ENCODE data around the gene LNX2.
A peak's percentile ranks its signal among the peaks of the same experiment; 100 is the strongest.

Gene LNX2

GRCh38 chr13:27605610-27606200, 14.6 kb downstream of the LNX2 start:
- DNase-seq (ENCODE audit: low read depth): no peak

DNA sequence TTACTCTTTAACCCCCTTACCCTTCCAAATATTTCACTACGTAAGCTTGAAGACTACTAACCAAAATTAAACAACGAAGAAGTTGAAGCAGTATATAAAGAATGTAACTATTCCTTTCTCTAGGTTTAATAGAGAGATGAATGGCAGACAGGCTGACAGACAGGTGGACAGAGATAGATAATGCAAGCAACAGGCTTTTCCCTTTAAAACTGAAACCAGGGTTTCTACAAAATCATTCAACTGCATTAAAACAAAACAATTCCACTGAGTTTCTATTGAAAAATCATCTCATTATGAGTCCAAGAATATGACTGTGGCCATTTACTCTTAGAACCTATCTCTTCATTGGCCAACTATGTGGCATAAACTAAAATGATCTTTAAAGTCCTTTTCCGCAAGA, 15.2 kb downstream of the LNX2 start:
- no peak for DNase-seq (ENCODE audit: low read depth)

DNA sequence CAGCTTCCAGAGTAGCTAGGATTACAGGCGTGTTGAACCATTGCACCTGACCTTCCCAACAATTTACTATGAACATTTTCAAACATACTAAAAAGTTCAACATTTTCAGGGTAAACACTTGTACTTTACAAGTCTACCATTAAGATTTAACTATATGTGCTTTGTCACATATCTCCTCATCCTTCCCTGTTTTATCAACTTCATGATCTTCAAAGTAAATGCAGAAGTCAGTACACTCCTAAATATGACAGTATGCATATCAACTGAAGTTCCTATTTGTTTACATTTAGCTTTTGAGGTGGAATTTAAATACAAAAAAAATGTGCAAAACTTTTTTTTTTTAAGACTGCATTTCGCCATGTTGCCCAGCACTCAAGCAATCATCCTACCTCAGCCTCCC, 18.5 kb downstream of the LNX2 start:
- no peak for DNase-seq (ENCODE audit: low read depth)

DNA sequence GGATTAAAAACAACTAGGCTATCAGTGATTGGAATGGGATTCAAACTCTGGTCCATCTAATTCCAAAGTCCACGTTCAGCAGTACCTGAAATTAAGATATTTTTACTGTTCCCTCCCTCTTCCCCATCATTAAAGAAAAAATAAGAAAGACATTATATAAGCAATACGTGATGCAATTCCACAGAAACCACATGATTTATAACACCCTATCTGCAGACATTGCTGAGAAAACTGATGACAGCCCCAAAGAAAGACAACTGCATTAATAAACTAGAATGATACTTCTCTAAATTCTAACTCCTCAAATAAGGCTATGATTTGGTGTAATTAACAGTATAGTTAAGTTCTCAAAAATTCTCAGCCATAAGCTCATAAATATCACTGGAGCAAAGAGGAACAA, 19.1 kb downstream of the LNX2 start:
- no peak for DNase-seq (ENCODE audit: low read depth)

- no peak for DNase-seq (ENCODE audit: low read depth)
Measured at GRCh38 chr13:27600711-27601110, 19.6 kb downstream of the LNX2 start.

DNA sequence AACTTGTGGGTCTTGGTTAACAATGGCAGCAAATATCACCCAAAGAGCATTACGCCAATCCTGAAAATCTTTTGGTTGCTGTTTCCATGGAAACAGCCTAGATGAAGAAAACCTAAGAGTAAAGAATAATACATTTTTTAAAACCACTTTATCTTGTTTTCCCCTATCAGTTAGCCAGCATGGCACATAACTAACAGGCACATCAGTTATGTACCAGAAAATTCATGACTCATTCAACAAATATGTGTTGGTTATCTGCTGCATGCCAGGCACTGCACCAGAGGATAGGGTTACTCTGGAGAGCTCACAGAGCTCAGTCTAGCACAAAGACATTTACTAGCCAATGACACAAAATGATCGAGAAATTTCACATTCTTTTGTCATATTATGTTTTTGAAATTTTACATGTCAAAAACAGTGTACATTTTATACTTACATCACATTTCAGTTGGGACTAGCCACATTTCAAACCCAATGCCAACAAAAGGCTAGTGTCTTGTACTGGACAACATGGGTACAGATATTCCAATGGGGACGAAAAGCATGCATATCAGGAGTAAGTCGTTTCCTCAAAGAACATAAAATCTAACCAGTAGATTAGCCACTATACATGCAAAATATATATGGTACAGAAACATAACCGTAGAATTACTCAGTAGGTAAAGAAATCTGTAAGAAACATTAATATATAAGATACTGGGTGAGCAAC, 20.3 kb downstream of the LNX2 start:
- DNase-seq (ENCODE audit: low read depth): peak; percentile 65

DNA sequence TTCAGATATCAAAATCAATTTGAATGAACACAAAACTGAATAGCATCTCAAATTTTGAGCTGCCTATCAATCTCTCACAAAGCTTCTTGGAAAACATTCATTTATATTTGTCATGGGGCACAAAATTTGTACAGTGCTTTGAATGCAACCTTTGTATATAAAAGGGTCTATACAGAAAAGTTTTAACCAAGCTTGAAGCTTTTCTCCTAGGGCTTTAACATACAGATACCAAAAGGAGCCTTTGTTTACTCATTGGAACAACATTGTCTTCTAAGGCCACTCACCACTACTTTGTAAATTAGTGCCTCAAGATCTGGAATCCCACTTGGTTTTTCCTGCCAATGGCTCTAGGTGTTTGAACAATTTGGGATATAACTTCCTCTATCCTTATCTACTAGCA, 21.2 kb downstream of the LNX2 start:
- no peak for DNase-seq (ENCODE audit: low read depth)

- no peak for DNase-seq (ENCODE audit: low read depth)
Measured at GRCh38 chr13:27595055-27595811, 25.1 kb downstream of the LNX2 start.

GRCh38 chr13:27593267-27593666, 27.1 kb downstream of the LNX2 start:
- DNase-seq (ENCODE audit: low read depth): no peak

GRCh38 chr13:27592865-27593264, 27.5 kb downstream of the LNX2 start:
- no peak for DNase-seq (ENCODE audit: low read depth)

DNA sequence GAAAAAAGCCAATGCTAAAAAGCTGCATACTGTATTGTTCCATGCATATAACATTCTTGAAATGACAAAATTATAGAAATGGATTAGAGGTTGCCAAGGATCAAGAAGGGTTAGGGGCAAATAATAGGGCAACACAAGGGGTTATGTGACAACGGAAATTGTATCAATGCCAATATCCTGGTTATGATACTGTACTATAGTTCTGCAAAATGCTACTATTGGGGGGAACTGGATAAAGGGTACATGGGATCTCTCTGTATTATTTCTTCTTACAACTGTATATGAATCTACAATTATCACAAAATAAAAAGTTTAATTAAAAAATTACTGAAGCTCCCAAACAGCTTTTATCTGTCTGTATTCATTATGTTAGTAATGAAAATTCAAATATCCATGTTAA, 31.9 kb downstream of the LNX2 start:
- no peak for DNase-seq (ENCODE audit: low read depth)

DNA sequence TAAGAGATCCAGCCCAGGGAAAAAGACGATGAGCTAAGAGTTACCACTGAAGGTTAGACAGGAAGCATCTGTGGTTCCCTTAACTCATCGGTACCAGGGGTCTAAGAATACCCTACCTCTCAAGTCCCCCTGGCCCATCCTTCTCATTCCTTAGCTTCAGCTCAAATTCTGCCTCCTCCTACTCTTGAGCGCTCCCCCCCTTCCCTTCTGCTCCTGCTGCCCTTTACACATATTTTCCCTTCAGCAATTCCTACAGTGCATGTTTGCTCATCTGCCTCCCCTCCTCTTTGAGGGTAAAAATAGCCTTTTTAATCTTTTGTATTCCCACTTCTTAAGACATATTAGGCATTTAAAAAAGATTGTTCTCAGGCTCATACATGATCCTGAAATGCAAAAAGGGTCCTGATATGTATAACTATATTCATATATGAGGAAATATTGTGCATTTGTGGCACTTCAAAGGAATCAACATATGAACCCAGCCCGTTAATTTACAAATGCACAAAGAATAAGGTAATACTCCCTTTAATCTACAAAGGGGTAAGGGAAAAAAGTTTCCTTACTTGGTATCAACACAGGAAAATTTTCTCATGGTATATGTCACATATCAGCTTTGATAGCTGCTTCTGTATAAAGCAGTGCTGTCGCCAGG, 33.1 kb downstream of the LNX2 start:
- DNase-seq (ENCODE audit: low read depth): no peak

DNA sequence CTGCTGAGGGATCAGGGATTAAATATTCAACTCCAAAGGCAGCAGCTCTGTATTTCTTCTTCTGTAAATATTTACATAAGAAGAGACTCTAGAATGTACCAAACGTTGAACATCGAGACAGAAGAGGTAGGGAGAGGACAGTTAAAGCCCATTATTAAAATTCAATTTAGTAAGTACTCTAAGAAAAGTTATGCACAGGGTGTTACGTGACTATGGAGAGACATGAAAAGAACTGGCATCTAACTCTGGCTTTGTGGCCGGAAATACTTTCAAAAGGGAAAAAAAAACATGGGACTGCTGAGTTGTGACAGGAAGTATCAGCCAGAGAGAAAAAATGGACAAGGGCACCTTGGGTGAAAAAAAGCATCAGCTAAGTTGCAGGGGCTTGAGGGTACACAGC, 36.7 kb downstream of the LNX2 start:
- DNase-seq (ENCODE audit: low read depth): no peak

GRCh38 chr13:27578121-27579030, 42.0 kb downstream of the LNX2 start:
- no peak for DNase-seq (ENCODE audit: low read depth)

DNA sequence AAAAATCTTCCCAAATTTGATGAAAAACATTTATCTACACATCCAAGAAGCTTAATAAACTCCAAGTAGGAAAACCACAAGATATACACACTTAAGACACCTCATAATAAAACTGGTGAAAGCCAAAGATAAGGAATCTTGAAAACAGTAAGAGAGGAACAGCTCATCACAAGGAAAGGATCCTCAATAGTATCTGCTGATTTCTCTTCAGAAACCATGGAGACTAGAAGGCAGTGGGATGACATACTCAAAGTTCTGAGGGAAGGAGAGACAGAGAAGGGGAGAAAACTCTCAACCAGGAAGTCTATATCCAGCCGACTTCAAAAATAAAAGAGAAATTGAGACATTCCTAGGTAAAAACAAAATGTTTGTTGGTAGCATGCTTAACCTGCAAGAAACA, 45.7 kb downstream of the LNX2 start:
- no peak for DNase-seq (ENCODE audit: low read depth)

- DNase-seq (ENCODE audit: low read depth): peak; percentile 26
Measured at GRCh38 chr13:27573265-27573664, 47.1 kb downstream of the LNX2 start.

- no peak for DNase-seq (ENCODE audit: low read depth)
Measured at GRCh38 chr13:27572234-27572901, 48.0 kb downstream of the LNX2 start.

DNA sequence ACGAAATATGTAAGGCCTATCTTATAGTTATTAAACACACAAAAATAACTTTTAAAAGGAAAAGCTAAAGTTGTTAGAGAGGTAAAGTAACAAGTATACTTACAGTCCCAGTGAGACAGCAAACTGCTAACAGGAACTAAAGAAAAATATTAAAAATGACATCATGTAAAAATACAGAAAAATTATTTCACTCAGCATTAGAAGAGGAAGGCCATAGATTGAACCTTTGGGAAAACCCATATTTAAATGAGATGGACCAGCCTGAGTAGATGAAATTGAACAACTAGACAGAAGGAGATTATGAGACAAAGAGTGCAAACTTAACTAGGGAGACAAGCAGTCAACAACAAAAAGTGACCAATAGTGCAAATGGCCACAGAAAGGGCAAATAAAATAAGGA, 49.4 kb downstream of the LNX2 start:
- DNase-seq (ENCODE audit: low read depth): no peak

DNA sequence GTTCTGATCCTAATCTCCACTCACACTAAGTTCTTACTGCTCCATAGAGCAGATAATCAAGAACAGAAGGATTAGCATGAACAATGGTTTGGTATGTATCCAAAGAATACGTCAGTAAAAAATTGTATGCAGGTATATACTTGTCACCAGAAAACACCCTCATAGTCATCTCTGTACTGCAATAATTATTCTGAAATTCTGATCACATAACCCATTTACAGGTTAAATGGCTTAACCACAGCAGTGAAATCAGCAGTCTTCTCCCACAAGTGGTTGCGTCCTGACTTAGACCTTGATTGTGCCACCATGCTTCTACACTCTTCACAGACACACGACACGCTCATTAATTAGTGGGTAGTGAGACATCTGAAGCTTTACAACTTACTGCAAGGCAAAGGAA, 50.9 kb downstream of the LNX2 start:
- DNase-seq (ENCODE audit: low read depth): no peak

- no peak for DNase-seq (ENCODE audit: low read depth)
Measured at GRCh38 chr13:27565818-27566217, 54.5 kb downstream of the LNX2 start.

DNA sequence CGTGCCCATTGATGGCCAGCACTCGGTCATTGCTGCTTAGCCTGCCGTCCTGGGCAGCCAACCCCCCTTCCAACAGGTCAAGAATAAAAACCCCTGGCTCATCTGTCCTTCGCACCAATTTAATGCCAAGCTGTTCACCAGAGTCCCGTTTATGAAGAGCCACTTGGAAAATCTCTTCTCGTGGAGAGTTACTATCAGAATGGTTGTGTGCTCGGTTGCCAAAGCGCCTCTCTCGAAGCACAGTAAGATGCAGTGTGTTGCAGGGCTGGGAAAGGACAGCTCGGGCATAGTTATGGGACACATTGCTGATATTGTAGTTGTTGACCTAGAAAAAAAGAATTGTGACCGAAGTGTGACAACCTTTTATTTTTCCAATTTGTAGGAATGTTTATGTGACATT, 57.9 kb downstream of the LNX2 start:
- no peak for DNase-seq (ENCODE audit: low read depth)

Data from non-pigmented ciliary epithelial cell (primary cell).